ENCODE measurements around the gene PRODH.

Gene PRODH, protein sequence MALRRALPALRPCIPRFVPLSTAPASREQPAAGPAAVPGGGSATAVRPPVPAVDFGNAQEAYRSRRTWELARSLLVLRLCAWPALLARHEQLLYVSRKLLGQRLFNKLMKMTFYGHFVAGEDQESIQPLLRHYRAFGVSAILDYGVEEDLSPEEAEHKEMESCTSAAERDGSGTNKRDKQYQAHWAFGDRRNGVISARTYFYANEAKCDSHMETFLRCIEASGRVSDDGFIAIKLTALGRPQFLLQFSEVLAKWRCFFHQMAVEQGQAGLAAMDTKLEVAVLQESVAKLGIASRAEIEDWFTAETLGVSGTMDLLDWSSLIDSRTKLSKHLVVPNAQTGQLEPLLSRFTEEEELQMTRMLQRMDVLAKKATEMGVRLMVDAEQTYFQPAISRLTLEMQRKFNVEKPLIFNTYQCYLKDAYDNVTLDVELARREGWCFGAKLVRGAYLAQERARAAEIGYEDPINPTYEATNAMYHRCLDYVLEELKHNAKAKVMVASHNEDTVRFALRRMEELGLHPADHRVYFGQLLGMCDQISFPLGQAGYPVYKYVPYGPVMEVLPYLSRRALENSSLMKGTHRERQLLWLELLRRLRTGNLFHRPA

DNA sequence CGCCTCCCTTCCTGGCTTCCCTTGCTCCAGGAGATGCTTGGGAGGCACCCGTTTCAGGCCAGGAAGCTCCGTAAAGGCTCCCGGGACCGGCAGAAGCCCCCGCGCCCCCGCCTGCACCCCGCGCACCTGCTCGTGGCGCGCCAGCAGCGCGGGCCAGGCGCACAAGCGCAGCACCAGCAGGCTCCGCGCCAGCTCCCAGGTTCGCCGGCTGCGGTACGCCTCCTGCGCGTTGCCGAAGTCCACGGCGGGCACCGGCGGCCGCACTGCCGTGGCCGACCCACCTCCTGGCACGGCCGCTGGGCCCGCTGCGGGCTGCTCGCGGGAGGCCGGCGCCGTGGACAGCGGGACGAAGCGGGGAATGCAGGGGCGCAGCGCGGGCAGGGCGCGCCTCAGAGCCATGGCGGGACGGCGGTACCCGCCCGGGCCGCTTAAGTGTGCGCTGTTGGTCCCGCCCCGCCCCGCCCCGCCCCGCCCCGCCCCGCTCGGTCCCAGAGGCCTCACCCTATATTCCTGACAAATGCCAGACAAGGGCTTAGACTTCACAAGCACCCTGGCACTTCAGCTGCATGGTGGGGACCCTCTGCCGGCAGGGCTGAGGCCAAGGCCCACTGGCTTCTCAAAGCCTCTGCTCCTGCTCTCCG is at the start of gene PRODH:
Gene PRODH, minus strand, starts transcription at position 405 of the 641 bp plus-strand sequence. Its CDS starts 6 bp downstream, at position 399.
- TF ChIP-seq, protein P1, sequence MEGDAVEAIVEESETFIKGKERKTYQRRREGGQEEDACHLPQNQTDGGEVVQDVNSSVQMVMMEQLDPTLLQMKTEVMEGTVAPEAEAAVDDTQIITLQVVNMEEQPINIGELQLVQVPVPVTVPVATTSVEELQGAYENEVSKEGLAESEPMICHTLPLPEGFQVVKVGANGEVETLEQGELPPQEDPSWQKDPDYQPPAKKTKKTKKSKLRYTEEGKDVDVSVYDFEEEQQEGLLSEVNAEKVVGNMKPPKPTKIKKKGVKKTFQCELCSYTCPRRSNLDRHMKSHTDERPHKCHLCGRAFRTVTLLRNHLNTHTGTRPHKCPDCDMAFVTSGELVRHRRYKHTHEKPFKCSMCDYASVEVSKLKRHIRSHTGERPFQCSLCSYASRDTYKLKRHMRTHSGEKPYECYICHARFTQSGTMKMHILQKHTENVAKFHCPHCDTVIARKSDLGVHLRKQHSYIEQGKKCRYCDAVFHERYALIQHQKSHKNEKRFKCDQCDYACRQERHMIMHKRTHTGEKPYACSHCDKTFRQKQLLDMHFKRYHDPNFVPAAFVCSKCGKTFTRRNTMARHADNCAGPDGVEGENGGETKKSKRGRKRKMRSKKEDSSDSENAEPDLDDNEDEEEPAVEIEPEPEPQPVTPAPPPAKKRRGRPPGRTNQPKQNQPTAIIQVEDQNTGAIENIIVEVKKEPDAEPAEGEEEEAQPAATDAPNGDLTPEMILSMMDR (IDR thresholded peaks at IDR 0.05; ENCODE audit: insufficient read depth, low read length, poor library complexity, severe bottlenecking), result no peak
- Histone ChIP-seq H3K27me3 (replicated peaks; ENCODE audit: control insufficient read depth, insufficient read depth, low read length) (no peaks in the 10 kb centered on the region), H3K36me3 (ENCODE audit: control insufficient read depth, insufficient read depth, low read length) (no peaks in the 10 kb centered on the region)

DNA sequence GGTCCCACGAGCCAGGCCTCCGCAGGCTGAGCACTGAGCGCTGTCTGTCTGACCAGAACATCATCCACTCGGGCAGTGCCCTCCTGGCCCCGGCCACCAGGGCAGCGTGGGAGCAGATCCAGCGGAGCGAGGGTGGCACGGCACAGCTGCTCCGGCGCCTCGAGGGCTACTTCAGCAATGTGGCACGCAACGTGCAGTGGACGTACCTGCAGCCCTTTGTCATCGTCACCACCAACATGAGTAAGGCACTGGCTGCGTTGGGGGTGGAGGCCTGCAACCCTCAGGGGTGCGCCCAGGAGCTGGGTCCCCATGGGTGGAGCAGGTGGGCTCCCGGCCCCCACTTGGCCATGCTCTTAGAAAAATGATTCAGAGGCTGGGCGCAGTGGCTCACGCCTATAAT is 49.7 kb upstream of the PRODH start:
- DNase-seq (ENCODE audit: extremely low read depth, insufficient read length), result no peak
- Histone ChIP-seq H3K36me3 (ENCODE audit: control insufficient read depth, insufficient read depth, low read length) (no peaks in the 10 kb centered on the region), H3K27me3 (replicated peaks; ENCODE audit: control insufficient read depth, insufficient read depth, low read length) (no peaks in the 10 kb centered on the region), H3K4me3 (replicated peaks; ENCODE audit: low read depth, low read length) (no peak overlapping the region)
- TF ChIP-seq, protein P1 (IDR thresholded peaks at IDR 0.05; ENCODE audit: insufficient read depth, low read length, poor library complexity, severe bottlenecking), result no peak

More for the DNA sequence above, at the start of gene PRODH:
- DNase-seq (ENCODE audit: extremely low read depth, insufficient read length), result no peak
- no peak within 1 kb of the TSS for H3K4me3 ChIP-seq (replicated peaks; ENCODE audit: low read depth, low read length)

DNA sequence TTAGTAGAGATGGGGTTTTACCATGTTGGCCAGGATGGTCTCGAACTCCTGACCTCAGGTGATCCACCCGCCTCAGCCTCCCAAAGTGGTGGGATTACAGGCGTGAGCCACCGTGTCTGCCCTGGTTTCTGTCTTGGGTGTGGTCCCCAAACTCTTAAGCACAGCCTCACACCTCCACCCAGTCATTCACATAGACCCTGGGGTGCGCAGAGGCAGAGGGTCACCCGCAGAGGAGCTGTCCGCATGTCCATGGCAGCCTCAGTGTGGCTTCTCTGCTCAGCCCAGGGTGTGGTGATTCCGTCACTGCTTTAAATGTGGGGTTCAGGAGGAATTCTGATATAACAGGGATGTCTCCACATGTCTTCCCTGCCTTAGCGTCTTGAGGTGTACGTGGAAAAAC is 48.5 kb upstream of the PRODH start:
- Histone ChIP-seq H3K36me3 (ENCODE audit: control insufficient read depth, insufficient read depth, low read length) (no peaks in the 10 kb centered on the region), H3K27me3 (replicated peaks; ENCODE audit: control insufficient read depth, insufficient read depth, low read length) (no peaks in the 10 kb centered on the region), H3K4me3 (replicated peaks; ENCODE audit: low read depth, low read length) (no peak overlapping the region)
- TF ChIP-seq, protein P1 (IDR thresholded peaks at IDR 0.05; ENCODE audit: insufficient read depth, low read length, poor library complexity, severe bottlenecking), result no peak
- DNase-seq (ENCODE audit: extremely low read depth, insufficient read length), result no peak

DNA sequence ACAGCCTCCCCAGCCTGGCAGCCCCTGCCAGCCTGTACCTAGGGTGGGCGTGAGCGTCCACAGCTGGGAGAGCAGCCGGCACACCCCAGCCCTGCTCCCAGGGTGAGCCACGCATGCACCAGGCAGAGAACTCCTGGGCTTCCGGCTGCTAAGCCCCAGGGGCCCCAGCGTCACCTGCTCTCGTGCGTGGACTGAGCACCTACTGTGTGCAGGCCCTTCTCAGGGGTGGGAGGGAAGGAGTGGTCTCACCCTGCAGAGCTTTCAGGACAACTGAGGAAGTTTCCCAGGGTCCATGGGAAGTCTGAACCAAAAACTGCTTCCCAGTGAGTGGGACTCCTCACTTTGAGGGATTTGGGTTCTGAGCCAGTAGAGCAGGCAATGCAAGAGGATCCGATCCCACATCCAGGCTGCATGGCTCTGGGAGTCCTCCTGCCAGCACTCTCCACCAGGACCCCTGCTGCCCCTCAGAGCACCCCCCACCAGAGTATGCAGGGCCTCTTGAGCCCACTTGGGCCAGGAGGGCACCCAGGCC is 47.1 kb upstream of the PRODH start:
- H3K36me3 ChIP-seq (ENCODE audit: control insufficient read depth, insufficient read depth, low read length), result no peaks in the 10 kb centered on the region
- TF ChIP-seq, protein P1 (IDR thresholded peaks at IDR 0.05; ENCODE audit: insufficient read depth, low read length, poor library complexity, severe bottlenecking), result no peak
- H3K27me3 ChIP-seq (replicated peaks; ENCODE audit: control insufficient read depth, insufficient read depth, low read length), result no peaks in the 10 kb centered on the region
- no peak overlapping the region for H3K4me3 ChIP-seq (replicated peaks; ENCODE audit: low read depth, low read length)
- no peak for DNase-seq (ENCODE audit: extremely low read depth, insufficient read length)

DNA sequence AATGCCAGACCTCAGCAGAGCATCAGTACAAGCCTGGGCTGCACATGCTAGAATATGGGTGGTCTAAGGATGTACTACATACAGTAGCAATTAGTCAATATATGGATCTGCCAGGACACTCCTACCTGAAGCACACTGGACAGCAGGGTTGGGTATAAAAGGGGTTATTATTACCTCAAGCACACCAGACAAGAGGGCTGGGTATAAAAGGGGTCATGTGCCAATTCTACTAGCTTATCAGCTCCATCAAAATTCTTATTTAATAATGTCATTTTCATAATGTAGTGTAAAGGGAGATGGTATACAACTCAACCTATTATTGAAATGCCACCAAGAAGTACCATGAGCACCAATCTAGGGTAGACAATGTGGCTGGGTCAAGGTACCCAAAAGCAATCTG is 44.7 kb upstream of the PRODH start:
- no peak overlapping the region for H3K4me3 ChIP-seq (replicated peaks; ENCODE audit: low read depth, low read length)
- no peaks in the 10 kb centered on the region for H3K36me3 ChIP-seq (ENCODE audit: control insufficient read depth, insufficient read depth, low read length)
- TF ChIP-seq, protein P1 (IDR thresholded peaks at IDR 0.05; ENCODE audit: insufficient read depth, low read length, poor library complexity, severe bottlenecking), result no peak
- no peak for DNase-seq (ENCODE audit: extremely low read depth, insufficient read length)
- H3K27me3 ChIP-seq (replicated peaks; ENCODE audit: control insufficient read depth, insufficient read depth, low read length), result no peaks in the 10 kb centered on the region; the same call in 1 of the 2 replicates

All from GM06990 (cell line).